ENCODE results near the gene CFAP47. TPM values are rescaled to one million over a fixed set of nuclear protein-coding genes. Genes with fewer than 3 reads are reported as not detected.
"Not testable (repeated sequence)": the region's sequence is repeated elsewhere in the genome, so short reads cannot be mapped to it uniquely, and the experiment has no call there.

CFAP47 gene
- total and polyA plus RNA-seq, 2 of the 8 experiments (the other 6 are each of a cell fraction or from before 2014, with no cell fraction given), result 0.04 TPM; not detected in 1

DNA sequence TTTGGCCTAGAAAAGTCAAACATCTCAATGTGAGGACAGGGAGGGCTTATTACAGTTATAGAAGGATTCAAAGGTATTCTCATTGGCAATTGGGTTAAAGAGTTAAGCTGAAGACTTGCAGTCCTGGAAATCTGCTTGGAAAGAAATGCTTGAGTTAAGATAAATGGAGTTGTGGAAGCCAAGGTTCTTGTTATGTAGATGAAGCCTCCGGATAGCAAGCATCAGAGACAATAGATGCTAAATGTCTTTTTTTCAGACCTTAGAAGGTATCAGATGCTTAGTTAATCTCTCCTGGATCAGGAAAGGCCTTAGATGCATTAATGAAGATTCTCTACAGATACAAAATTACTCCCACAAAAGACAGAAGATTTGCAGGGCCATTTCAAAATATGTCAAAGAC lies 299.3 kb downstream of the CFAP47 start (continued):
- TF ChIP-seq JUN (IDR thresholded peaks at IDR 0.05; ENCODE audit: low read depth, low read length) (no peak), ZNF274 (IDR thresholded peaks at IDR 0.05; ENCODE audit: borderline replicate concordance, extremely low read depth, low read length) (no peak), TAF1 (IDR thresholded peaks at IDR 0.05; ENCODE audit: low read depth, low read length) (no peak), PHF8 (conservative IDR thresholded peaks at IDR 0.05; ENCODE audit: low read depth, low read length) (no peak)
- TF ChIP-seq, protein P1, sequence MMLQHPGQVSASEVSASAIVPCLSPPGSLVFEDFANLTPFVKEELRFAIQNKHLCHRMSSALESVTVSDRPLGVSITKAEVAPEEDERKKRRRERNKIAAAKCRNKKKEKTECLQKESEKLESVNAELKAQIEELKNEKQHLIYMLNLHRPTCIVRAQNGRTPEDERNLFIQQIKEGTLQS (IDR thresholded peaks at IDR 0.05; ENCODE audit: insufficient read depth, low read depth, low read length), result no peak

DNA sequence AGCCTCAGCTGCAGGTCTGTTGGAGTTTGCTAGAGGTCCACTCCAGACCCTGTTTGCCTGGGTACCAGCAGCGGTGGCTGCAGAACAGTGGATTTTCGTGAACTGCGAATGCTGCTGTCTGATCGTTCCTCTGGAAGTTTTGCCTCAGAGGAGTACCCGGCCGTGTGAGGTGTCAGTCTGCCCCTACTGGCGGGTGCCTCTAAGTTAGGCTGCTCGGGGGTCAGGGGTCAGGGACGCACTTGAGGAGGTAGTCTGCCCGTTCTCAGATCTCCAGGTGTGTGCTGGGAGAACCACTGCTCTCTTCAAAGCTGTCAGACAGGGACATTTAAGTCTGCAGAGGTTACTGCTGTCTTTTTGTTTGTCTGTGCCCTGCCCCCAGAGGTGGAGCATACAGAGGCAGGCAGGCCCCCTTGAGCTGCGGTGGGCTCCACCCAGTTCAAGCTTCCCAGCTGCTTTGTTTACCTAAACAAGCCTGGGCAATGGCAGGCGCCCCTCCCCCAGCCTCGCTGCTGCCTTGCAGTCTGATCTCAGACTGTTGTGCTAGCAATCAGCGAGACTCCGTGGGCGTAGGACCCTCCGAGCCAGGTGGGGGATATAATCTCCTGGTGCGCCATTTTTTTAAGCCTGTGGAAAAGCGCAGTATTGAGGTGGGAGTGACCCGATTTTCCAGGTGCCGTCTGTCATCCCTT lies 315.4 kb downstream of the CFAP47 start:
- H3K4me2 ChIP-seq (ENCODE audit: insufficient read depth in 1 of 2, low read depth in 2 of 2, low read length in 2 of 2); H3K9ac ChIP-seq (replicated peaks in 1 of 4; ENCODE audit: extremely low read depth in 1 of 4, low read depth in 3 of 4, low read length in 3 of 4); H3K79me1 ChIP-seq (ENCODE audit: low read depth, low read length); H3K23ac ChIP-seq (ENCODE audit: insufficient read length); CTCF ChIA-PET (ENCODE audit: partially characterized antibody); H2BK120ac ChIP-seq (replicated peaks; ENCODE audit: low read depth, low read length); POLR2A ChIA-PET (ENCODE audit: partially characterized antibody); H2BK5ac ChIP-seq (ENCODE audit: low read depth, low read length); H4K91ac ChIP-seq (replicated peaks; ENCODE audit: insufficient read length, low read length); H3K27ac ChIP-seq (ENCODE audit: low read depth, low read length); H3K23me2 ChIP-seq (ENCODE audit: low read depth, low read length); H2BK15ac ChIP-seq (ENCODE audit: low read length); H3K27me3 ChIP-seq (replicated peaks in 1 of 4; ENCODE audit: control insufficient read depth in 3 of 4, extremely low read depth in 1 of 4, insufficient read depth in 3 of 4, low read length in 3 of 4); H4K20me1 ChIP-seq (replicated peaks in 1 of 2; ENCODE audit: control insufficient read depth in 1 of 2, insufficient read depth in 2 of 2, low read length in 2 of 2); H3K56ac ChIP-seq (replicated peaks; ENCODE audit: insufficient read length, low read depth, low read length); H3K4ac ChIP-seq (replicated peaks; ENCODE audit: insufficient read length, low read depth, low read length); H4K5ac ChIP-seq (ENCODE audit: insufficient read length, low read depth, low read length); FAIRE-seq; DNase-seq (ENCODE audit: low read depth in 1 of 2, low spot score in 2 of 2); H4K8ac ChIP-seq (ENCODE audit: extremely low read depth, insufficient read depth, low read length); H3K14ac ChIP-seq (ENCODE audit: insufficient read length); H3K79me2 ChIP-seq (ENCODE audit: control insufficient read depth in 1 of 2, insufficient read depth in 2 of 2, low read length in 2 of 2); H3K9me3 ChIP-seq (ENCODE audit: insufficient read depth in 2 of 2, low read depth in 1 of 2, low read length in 1 of 2); H3K18ac ChIP-seq (ENCODE audit: extremely low read depth, low read length); H2AFZ ChIP-seq (ENCODE audit: low read length); H2AK5ac ChIP-seq (ENCODE audit: low read depth, low read length); H3K4me1 ChIP-seq (replicated peaks in 1 of 4; ENCODE audit: control insufficient read depth in 3 of 4, insufficient read depth in 4 of 4, low read length in 3 of 4); H3K36me3 ChIP-seq (ENCODE audit: control insufficient read depth in 2 of 4, insufficient read depth in 4 of 4, low read length in 3 of 4); H2BK20ac ChIP-seq (ENCODE audit: low read length); H3K4me3 ChIP-seq (ENCODE audit: extremely low read depth in 1 of 4, insufficient read depth in 2 of 4, low read depth in 3 of 4, low read length in 4 of 4); H2BK12ac ChIP-seq (ENCODE audit: low read depth, low read length): not testable (repeated sequence)
- WGBS, 2 experiments (ENCODE audit: extremely low coverage in 1 of 2, insufficient coverage in 1 of 2, insufficient read length in 1 of 2, insufficient replicate concordance in 2 of 2, low coverage in 1 of 2, low lambda C conversion rate in 2 of 2, missing lambda C conversion rate in 1 of 2), result 100% methylated on average over 1 of the region's 21 CpGs; no CpG with 5 or more reads in 1 of the 2 experiments

Data from H1 (cell line).